Measurements from ENCODE around the gene IL1RL2. TPM values are rescaled to one million over a fixed set of nuclear protein-coding genes. Genes with fewer than 3 reads are reported as not detected.

Gene IL1RL2
- total RNA-seq, 1 donor from 2014 or later, result 1.0 TPM

Other genes starting within 250 kb of the IL1RL2 start
- gene IL1R2, start 195.1 kb upstream of the IL1RL2 start, total RNA-seq (ENCODE audit: low replicate concordance), result 0.48 and 1.2 TPM in 2 replicates
- 15.8 and 31.7 TPM in 2 replicates for gene IL1R1, start 44.3 kb upstream of the IL1RL2 start, total RNA-seq (ENCODE audit: low replicate concordance)
- gene IL1RL1, start 124.5 kb downstream of the IL1RL2 start, total RNA-seq (ENCODE audit: low replicate concordance), result not detected in 2 replicates
- 5.8 and 9.8 TPM in 2 replicates for gene IL18R1, start 168.8 kb downstream of the IL1RL2 start, total RNA-seq (ENCODE audit: low replicate concordance)
- 1.2 and 2.5 TPM in 2 replicates for gene IL18RAP, start 236.1 kb downstream of the IL1RL2 start, total RNA-seq (ENCODE audit: low replicate concordance)

Measured in type B pancreatic cell (in vitro differentiated cells).